Sigmoid colon (tissue), 4 donors: ENCODE results near the gene TMC8.

Experiments
- EP300 ChIP-seq, 4 donors: sonication (generic); formaldehyde crosslinking; IDR thresholded peaks; one replicate each; pipeline ENCODE4 v1.6.1; 2017; ENCODE audit warnings: antibody characterized with exemption in 4 of 4
- POLR2A ChIP-seq, 2 donors: fragments of 450-650 bp; IDR thresholded peaks; one replicate each; pipeline ENCODE4 v1.6.1; 2016; ENCODE audit warnings: antibody characterized with exemption in 2 of 2, mild to moderate bottlenecking in 2 of 2, moderate library complexity in 2 of 2
- POLR2AphosphoS5 ChIP-seq, 4 donors: sonication (generic); formaldehyde crosslinking; IDR thresholded peaks; one replicate each; pipeline ENCODE4 v1.6.1; 2017; ENCODE audit warnings: antibody characterized with exemption in 4 of 4
- TF ChIP-seq, protein P1 (sequence below), 4 experiments: fragments of 450-650 bp in 3 of 4; fragments of 200-600 bp in 1 of 4; IDR thresholded peaks; one replicate each; pipeline ENCODE4 v1.5.1; 2016 to 2019; ENCODE audit warnings: antibody characterized with exemption in 4 of 4, mild to moderate bottlenecking in 3 of 4, moderate library complexity in 2 of 4

DNA sequence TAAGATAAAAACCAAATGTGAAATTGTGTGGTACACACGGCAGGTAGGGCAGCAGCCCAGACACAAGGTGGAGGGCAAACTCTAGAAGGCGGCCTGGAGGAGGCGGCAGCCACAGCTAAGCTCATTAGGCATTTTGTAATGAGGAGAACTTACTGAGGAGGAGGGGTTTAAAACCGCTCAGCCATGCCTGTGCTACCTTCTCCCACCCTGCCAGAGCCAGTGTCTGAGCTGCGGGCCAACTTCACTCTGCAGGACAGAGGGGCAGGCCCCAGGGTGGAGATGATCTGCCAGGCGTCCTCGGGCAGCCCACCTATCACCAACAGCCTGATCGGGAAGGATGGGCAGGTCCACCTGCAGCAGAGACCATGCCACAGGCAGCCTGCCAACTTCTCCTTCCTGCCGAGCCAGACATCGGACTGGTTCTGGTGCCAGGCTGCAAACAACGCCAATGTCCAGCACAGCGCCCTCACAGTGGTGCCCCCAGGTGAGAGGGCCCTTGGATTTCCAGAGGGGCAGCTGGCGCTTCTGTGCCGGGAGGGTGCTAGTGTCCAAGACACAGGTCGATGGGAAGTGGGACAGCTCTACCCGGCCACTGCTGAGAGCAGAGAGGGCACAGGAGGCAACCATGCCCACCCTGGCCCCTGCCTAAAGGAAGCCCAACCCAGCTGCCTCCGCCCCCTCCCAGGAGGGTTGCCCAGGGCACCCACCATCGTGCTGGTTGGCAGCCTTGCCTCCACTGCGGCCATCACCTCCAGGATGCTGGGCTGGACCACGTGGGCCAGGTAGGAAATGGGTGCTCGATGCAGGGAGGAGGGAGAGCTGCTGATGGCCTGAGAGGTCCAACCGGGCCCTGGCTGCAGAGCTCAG is 33.5 kb downstream of the TMC8 start:
- TF ChIP-seq POLR2A (IDR thresholded peaks at IDR 0.05) (no peak), POLR2AphosphoS5 (IDR thresholded peaks at IDR 0.05) (no peak), EP300 (IDR thresholded peaks at IDR 0.05) (no peak)
- TF ChIP-seq, protein P1, sequence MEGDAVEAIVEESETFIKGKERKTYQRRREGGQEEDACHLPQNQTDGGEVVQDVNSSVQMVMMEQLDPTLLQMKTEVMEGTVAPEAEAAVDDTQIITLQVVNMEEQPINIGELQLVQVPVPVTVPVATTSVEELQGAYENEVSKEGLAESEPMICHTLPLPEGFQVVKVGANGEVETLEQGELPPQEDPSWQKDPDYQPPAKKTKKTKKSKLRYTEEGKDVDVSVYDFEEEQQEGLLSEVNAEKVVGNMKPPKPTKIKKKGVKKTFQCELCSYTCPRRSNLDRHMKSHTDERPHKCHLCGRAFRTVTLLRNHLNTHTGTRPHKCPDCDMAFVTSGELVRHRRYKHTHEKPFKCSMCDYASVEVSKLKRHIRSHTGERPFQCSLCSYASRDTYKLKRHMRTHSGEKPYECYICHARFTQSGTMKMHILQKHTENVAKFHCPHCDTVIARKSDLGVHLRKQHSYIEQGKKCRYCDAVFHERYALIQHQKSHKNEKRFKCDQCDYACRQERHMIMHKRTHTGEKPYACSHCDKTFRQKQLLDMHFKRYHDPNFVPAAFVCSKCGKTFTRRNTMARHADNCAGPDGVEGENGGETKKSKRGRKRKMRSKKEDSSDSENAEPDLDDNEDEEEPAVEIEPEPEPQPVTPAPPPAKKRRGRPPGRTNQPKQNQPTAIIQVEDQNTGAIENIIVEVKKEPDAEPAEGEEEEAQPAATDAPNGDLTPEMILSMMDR (IDR thresholded peaks at IDR 0.05), result no peak
